Activated CD4-positive, alpha-beta T cell treated with anti-CD3 and anti-CD28 coated beads for 24 hours (primary cell): ENCODE data around the gene CCDC88B.
A peak's percentile ranks its signal among the peaks of the same experiment; 100 is the strongest.

Source experiments
- DNase-seq, 2 donors: peaks; one replicate each; pipeline ENCODE4 v3.0.0-alpha.2; 2020; ENCODE audit warnings: low read depth in 2 of 2

Gene CCDC88B

DNA sequence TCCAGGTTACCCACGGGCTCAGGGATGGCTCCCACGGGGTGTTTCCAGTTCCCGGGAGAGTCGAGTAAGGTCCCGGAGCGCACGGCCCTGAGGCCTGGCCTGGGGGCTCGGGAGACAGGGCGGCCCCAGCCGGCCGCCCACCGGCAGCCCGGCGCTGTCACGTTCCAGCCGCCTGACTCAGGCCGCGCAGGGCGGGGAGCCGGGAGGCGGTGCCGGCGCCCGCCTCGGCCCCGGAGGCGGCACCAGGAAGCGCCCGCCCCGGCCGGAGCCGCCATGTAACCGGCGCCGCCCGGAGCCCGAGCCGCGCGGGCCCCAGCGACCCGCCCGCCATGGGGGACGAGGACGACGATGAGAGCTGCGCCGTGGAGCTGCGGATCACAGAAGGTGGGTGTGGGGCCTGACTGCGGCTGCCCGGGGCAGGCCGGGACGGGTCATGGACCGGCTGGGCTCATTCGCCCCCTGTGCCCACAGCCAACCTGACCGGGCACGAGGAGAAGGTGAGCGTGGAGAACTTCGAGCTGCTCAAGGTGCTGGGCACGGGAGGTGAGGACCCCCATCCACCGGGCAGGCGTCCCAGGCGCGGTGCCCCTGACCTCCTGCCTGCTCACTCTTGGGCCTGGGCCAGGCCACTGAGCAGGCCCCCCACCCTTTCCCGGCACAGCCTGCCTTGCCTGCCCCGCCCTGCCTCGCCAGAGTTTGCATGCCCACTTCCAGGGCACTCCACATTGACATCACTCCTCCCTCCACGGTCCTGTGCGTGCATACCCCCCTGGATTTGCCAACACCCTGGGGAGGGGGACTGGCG, 19.1 kb downstream of the CCDC88B start, which contains the start of gene RPS6KA4:
Gene RPS6KA4 (plus strand): TSS at position 256 of the 805 bp plus-strand sequence. CDS start 74 bp downstream, at position 330.
- peak in 1 of 2 donors; percentile 40 for DNase-seq

DNA sequence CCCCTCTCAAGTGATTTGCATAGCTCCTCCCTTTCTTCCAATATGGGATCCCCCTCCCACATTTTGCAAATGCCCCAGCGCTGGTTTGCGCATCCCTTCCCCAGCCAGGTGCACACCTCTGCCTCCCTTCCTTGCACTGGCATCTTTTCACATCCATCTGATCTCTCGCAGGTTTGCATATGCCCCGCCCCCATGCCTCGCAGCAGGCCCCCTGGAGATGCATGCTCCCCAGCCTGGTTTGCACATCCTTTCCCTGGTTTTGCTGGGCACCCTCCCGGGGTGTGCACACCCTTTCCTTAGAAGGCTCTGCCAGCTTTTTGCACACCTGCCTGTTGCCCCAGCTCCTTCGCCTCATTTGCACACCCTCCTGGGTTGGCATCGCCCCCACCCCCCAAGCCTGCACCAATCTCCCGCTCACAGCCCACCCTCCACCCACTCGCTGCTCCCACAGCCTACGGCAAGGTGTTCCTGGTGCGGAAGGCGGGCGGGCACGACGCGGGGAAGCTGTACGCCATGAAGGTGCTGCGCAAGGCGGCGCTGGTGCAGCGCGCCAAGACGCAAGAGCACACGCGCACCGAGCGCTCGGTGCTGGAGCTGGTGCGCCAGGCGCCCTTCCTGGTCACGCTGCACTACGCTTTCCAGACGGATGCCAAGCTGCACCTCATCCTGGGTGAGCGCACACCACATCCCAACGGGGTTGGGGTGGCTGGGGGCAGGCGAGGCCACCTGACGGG, 19.9 kb downstream of the CCDC88B start:
- no peak for DNase-seq

DNA sequence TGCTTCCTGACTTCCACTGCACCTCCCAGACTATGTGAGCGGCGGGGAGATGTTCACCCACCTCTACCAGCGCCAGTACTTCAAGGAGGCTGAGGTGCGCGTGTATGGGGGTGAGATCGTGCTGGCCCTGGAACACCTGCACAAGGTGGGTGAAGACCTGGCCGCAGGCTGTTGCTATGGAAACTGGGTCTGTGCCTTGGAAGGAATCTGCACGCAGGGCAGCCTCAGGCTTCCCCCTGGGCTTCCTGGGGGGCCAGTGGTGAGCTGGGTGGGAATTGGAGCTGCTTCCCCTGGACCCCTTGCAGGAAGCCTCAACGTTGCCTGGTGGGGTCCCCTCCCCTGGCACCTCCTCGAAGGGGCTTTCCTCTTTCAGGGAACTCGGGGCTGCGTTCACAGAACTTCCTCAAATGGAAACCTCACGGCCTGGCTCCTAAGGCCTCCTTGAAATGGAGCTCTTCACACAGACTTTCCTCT, 20.5 kb downstream of the CCDC88B start:
- DNase-seq, result no peak

GRCh38 chr11:64361659-64362058, 21.7 kb downstream of the CCDC88B start:
- no peak for DNase-seq

DNA sequence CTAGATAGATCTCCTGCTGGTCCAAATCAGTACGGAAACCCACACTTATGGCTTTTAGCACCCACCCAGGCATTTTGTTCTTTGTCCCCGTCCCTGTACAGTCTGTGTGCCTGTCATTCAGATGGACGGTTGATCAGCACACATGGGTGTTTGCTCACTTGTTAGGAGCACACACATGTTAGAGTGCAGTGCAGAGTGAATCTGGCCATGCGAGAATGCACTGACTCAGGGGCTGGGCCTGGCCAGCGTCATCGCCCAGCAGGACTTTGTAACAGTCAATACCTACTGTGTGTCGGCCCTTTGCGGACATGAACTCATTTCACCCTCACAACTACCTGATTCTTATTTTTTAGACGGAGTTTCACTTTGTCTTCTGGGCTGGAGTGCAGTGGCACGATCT, 22.3 kb downstream of the CCDC88B start:
- DNase-seq, result no peak

- DNase-seq, result no peak
These were observed 24.4 kb downstream of the CCDC88B start for GRCh38 chr11:64364435-64364834.

GRCh38 chr11:64364911-64365310, 24.9 kb downstream of the CCDC88B start:
- no peak for DNase-seq

DNA sequence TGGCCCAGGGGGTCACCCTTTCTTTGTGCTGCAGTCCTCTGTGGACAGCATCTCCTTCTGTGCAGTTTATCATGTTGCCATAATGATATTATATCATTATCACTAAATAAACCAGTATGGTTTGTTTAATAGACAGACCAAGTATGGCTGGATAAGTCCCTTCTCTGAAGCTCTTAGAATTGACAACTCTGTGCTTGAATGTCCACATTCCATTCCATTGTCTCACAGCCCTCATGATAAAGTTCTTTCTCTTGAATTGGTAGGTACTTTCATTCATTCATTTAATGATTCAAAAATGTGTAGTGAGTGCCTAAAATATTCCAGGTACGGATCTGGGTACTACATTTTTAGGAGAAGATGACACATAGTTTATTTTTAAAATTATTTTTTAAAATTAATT, 26.7 kb downstream of the CCDC88B start:
- no peak for DNase-seq

DNA sequence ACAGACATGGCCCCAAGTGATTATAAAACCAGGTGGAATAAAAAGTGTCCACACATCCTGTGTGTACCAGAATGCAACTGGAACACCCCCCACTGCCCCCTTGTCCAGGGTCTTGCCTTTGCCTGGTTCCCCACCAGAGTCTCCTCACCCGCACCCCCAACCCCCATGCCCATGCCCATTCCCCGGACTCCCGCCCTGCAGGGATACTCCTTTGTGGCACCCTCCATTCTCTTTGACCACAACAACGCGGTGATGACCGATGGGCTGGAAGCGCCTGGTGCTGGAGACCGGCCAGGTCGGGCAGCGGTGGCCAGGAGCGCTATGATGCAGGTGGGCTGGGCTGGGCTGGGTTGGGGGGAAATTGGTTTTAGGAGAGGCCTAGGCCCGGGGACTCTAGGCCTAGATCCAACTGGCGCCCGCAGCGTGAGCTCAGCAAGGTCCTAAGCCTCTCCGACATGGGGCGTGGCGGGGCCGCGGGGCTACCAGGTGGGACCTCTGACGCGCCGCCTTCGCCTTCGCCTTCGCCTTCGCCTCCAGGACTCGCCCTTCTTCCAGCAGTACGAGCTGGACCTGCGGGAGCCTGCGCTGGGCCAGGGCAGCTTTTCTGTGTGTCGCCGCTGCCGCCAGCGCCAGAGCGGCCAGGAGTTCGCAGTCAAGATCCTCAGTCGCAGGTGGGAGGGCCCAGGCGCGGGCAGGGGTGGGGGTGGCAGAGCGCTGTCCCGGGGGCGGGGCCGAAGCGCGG, 28.1 kb downstream of the CCDC88B start:
- DNase-seq, result no peak

GRCh38 chr11:64368673-64369074, 28.7 kb downstream of the CCDC88B start:
- no peak for DNase-seq

DNA sequence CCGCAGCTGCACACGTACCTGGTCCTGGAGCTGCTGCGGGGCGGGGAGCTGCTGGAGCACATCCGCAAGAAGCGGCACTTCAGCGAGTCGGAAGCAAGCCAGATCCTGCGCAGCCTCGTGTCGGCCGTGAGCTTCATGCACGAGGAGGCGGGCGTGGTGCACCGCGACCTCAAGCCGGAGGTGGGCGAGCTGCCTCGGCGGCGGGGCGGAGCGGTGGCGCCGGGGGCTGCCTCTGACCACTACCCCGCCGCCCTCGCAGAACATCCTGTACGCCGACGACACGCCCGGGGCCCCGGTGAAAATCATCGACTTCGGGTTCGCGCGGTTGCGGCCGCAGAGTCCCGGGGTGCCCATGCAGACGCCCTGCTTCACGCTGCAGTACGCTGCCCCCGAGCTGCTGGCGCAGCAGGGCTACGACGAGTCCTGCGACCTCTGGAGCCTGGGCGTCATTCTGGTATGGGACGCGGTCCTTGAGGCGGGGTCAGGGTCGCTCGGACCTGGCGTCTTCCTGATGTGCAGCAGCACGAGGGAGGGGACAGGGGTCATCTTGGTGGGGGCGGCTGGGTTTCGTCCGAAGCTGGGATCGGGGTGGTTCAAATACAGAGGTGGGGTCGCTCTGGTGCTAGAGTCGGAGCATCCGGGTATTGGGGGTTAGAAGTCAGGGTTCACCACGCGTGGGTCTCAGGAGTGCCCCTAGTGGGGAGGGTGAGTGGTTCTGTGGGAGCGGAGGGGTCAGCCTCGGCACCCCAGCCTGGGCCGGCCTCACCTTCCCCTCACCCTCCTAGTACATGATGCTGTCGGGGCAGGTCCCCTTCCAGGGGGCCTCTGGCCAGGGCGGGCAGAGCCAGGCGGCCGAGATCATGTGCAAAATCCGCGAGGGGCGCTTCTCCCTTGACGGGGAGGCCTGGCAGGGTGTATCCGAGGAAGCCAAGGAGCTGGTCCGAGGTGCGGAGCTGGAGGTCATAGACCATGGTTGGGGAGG, 29.7 kb downstream of the CCDC88B start:
- DNase-seq, result no peak

GRCh38 chr11:64371201-64371600, 31.2 kb downstream of the CCDC88B start:
- no peak for DNase-seq

DNA sequence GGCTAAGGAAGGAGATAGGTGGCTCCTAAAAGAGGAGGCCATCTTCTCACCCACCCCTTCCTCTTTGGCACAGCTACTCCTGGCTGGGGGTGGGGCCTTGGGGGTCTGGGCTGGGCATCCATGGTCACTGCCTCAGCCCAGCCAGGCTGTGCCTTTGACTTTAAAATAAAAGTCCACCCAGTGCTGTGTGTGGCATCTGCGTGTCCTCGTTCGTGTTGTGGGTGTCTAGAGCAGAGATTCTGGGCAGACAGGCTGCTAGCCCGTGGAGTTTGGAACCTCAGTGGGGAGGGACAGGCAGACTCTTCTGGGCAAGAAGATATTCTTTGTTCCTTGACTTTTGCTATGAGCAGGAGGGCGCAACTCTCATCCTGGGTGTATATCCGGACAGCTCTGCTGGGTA, 32.0 kb downstream of the CCDC88B start:
- no peak for DNase-seq

DNA sequence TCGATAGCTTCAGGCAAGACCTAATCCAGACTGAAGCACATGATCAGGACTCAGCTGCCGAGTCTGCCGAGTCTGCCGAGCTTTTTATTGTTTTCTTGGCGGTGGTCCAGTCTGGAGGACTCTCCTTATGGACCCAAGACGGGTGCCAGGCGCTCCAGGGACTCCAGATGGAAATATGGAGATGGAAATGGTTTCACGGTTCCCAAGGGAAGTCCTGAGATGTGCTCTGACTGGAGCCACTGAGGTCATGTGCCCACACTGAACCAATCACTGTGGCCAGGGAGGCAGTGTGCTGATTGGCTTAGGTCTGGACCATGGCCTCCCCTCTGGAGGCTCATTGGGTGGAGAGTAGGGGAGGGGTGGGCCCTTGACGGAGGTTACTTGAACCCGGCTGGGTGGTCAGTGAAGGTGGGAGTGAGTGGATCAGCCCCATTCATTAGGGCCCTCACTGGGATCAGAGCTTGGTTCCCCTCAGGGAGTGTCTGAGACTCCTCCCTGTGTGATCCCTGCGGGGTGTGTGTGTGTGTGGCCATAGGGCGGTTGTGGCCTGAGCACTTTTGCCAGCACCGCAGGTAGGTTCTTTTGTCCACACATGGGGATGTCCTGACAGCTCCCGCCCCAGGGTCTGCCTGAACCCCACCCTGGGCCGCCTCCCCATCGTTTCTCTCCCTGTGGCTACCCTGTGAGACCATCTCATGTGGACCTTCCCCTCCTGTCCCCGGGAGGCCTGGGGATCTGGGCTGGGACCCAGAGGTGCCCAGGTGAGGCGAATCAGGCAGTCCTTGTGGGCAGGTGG, 33.0 kb downstream of the CCDC88B start:
- DNase-seq, result no peak

GRCh38 chr11:64373598-64373974, 33.6 kb downstream of the CCDC88B start:
- no peak for DNase-seq

- DNase-seq, result no peak
These were observed 36.1 kb downstream of the CCDC88B start for GRCh38 chr11:64376071-64376470.

- DNase-seq, result no peak
These were observed 38.4 kb downstream of the CCDC88B start for GRCh38 chr11:64378335-64378880.

- no peak for DNase-seq
These were observed 39.2 kb downstream of the CCDC88B start for GRCh38 chr11:64379160-64379559.

DNA sequence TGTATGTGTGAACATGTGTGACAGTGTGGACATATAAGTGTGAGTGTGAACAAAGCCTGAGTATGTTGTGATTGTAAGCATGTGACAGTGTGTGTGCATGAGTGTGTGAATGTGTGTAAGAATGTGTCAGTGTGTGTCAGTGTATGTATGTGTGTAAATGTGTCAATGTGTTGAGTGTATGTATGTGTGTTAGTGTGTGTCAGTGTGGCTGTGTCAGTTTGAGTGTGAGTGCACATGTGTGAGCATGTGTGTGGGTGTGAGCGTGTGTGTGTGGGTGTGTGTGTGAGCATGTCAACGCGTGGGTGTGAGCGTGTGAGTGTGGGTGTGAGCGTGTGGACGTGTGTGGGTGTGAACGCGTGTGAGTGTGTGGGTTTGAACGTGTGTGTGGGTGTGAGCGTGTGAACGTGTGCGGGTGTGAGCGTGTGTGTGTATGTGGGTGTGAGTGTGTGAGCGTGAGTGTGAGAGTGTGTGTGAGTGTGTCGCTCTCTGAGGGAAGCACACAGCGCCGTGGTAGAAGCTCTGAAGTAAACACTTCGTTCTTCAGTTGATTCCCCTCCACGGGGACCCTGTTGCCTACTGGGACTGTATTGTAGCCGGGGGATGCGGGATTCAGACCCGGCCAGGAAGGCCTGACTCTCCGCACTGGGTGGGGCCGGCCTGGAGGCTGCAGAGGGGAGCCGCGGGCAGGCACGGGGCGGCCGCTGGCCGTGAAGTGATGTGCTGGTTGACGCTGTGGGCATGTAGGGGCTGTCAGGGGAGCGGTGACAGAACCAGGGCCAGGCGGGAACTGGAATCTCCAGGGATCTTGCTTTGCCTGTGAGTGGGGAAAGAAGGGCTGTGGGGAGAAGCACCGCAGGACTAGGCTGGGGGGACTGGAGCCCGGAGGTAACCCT, 40.1 kb downstream of the CCDC88B start:
- no peak for DNase-seq
